ENCODE measurements around the gene C16orf82. TPM values are rescaled to one million over a fixed set of nuclear protein-coding genes. Genes with fewer than 3 reads are reported as not detected.
"Not testable (repeated sequence)": the region's sequence is repeated elsewhere in the genome, so short reads cannot be mapped to it uniquely, and the experiment has no call there.

Gene C16orf82
- total RNA-seq, 2 experiments from 2014 or later: not detected

DNA sequence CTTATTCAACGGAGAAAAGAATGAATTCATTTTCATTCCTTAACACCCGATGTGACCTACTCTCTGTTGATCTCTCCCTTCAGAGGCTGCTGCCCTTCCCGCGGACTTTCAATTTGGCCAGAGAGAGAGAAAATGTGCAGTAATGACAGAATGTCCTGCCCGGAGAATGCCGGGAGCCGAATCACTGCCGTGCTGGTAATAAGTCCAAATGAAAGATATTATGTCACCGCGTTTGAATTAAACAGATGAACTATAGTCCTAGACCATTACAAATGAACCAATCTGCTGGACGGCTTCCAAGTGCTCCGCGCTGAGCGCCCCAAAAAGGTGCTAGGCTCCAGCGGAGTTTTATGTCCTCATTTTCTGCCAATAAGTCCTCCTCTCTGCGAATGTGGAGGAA lies 14.7 kb upstream of the C16orf82 start:
- Mint-ChIP-seq H3K27ac (no peak overlapping the region), H3K9me3 (no peaks in the 10 kb centered on the region), H3K27me3 (no peaks in the 10 kb centered on the region), H3K4me3 (no peak overlapping the region), H3K36me3 (no peaks in the 10 kb centered on the region), H3K4me1 (ENCODE audit: low read depth) (no peaks in the 10 kb centered on the region)
- ChIA-PET POLR2A (no interaction called here), CTCF (no interaction called here)
- DNase-seq: no peak
- intact Hi-C loops (cut with micrococcal nuclease): no loop called here

DNA sequence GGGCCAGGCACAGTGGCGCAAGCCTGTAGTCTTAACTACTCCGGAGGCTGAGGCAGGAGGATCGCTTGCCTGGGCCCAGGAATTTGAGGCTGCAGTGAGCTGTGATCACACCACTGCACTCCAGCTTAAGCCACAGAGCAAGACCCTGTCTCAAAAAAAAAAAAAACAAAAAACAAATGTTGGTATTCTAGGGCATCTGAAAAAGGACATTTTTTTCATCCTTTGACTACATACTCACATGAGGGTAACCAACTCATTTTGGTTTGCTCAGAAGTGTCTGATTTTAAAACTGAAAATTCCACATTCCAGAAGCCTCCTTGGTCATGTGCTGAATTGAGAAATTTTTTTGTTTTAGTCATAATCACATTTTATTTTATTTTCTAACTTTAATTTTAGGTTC lies 12.7 kb upstream of the C16orf82 start:
- Mint-ChIP-seq H3K27ac (no peak overlapping the region), H3K27me3 (no peaks in the 10 kb centered on the region), H3K4me3 (no peak overlapping the region), H3K36me3 (no peaks in the 10 kb centered on the region), H3K9me3 (no peaks in the 10 kb centered on the region), H3K4me1 (ENCODE audit: low read depth) (no peaks in the 10 kb centered on the region)
- no peak for DNase-seq
- ChIA-PET CTCF (no interaction called here), POLR2A (no interaction called here)
- intact Hi-C loops (cut with micrococcal nuclease): no loop called here

DNA sequence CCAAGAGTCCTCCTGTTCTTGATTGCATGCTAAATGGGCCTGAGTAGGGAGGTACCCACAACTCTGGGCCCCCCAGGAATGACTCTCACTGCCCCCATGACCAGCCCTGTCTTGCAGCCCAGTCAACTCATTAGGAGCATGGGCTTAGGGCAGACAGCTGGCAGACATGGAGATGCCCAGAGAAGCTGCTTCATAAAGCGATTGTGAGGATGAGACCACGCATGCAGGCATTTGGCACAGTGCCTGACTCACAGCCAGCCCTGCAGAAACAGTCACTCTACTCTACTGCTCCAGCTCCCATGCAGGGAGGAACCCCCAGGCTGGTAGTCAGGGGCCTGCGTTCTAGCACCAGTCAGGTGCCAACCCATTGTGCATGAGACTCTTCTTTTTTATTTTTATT lies 8.4 kb upstream of the C16orf82 start:
- Mint-ChIP-seq H3K36me3 (no peaks in the 10 kb centered on the region), H3K9me3 (no peaks in the 10 kb centered on the region), H3K27ac (no peak overlapping the region), H3K4me3 (no peak overlapping the region), H3K4me1 (ENCODE audit: low read depth) (no peaks in the 10 kb centered on the region), H3K27me3 (peaks cover 4% of the 10 kb centered on the region)
- intact Hi-C loops (cut with micrococcal nuclease): no loop called here
- CTCF ChIA-PET: interaction anchor here (1.1 kb wide), 1 partner anchor 21 kb away, joined by 4 read pairs; no protein-coding TSS in a partner anchor
- POLR2A ChIA-PET: no interaction called here
- no peak for DNase-seq

DNA sequence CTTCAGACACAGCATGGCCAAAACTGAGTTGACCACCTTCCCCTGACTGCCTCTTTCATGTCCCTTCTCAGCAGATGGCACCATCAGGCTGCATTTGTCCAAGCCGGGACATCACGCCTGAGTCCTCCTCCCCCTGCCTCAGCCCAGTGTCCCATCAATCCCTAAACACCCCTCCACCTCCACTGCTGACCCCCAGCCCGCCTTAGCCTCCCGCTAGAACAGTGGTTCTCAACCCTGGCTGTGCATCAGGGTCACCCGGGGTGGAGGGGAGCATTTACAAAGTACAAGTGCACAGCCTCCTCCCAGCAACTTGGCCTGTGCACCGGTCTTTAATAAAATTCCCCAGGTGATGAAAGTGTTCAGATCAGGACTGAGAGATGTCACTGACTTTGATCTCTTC lies 4.0 kb downstream of the C16orf82 start:
- ChIA-PET POLR2A (no interaction called here), CTCF (no interaction called here)
- no peaks in the 10 kb centered on the region for H3K36me3 Mint-ChIP-seq
- intact Hi-C loops (cut with micrococcal nuclease): no loop called here
- no peaks in the 10 kb centered on the region for H3K4me1 Mint-ChIP-seq (ENCODE audit: low read depth)
- no peak for DNase-seq
- H3K27me3 Mint-ChIP-seq: peaks cover 13% of the 10 kb centered on the region
- H3K9me3 Mint-ChIP-seq: peaks cover 2% of the 10 kb centered on the region
- H3K4me3 Mint-ChIP-seq: no peak overlapping the region
- H3K27ac Mint-ChIP-seq: no peak overlapping the region

DNA sequence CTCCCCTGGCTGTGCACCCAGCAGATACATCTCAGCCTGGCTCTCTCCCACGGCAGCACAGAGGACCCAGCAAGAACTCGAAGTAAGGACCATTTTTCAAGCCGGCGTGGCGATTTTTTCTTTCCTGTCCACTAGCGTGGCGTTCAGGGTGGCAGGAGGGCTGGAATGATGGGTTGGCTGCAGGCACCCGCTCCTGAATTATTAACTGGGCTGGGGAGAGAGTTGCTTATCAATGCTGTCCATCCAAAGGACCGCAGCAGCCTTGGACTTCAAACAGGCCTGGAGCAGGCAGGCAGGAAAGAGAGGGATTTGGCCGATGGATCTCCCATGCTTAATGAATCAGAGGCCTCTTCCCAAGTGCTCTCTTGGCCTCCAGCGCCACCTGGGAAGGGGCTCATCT lies 7.0 kb downstream of the C16orf82 start:
- no peak for DNase-seq
- intact Hi-C loops (cut with micrococcal nuclease): no loop called here
- no peak overlapping the region for H3K4me3 Mint-ChIP-seq
- H3K27me3 Mint-ChIP-seq: peaks cover 10% of the 10 kb centered on the region
- no peaks in the 10 kb centered on the region for H3K4me1 Mint-ChIP-seq (ENCODE audit: low read depth)
- H3K36me3 Mint-ChIP-seq: no peaks in the 10 kb centered on the region
- ChIA-PET CTCF (no interaction called here), POLR2A (no interaction called here)
- H3K27ac Mint-ChIP-seq: no peak overlapping the region
- H3K9me3 Mint-ChIP-seq: peaks cover 7% of the 10 kb centered on the region

DNA sequence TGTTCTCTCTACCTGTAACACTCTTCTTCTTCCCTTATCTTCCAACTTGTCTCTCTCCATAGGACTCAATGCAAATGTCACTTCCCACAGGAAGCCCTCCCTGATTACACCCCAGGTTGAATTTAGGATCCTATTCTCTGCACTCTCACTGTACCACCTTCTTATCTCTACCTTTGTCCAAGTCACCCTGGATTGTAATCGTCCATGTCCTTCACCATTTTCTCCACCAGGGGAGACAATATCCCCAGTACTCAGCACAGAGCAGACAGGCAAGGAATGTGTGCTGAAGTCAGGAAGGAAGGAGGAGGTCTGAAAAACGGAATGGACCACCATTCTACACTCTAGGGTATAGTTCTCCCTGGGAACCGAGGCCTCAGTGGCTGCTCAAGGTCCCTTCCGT lies 14.2 kb downstream of the C16orf82 start:
- POLR2A ChIA-PET: no interaction called here
- CTCF ChIA-PET: no interaction called here
- Mint-ChIP-seq H3K4me3 (no peak overlapping the region), H3K27me3 (peaks cover 16% of the 10 kb centered on the region), H3K9me3 (peaks cover 3% of the 10 kb centered on the region), H3K27ac (no peak overlapping the region), H3K36me3 (no peaks in the 10 kb centered on the region), H3K4me1 (ENCODE audit: low read depth) (no peaks in the 10 kb centered on the region)
- no peak for DNase-seq
- intact Hi-C loops (cut with micrococcal nuclease): no loop called here

DNA sequence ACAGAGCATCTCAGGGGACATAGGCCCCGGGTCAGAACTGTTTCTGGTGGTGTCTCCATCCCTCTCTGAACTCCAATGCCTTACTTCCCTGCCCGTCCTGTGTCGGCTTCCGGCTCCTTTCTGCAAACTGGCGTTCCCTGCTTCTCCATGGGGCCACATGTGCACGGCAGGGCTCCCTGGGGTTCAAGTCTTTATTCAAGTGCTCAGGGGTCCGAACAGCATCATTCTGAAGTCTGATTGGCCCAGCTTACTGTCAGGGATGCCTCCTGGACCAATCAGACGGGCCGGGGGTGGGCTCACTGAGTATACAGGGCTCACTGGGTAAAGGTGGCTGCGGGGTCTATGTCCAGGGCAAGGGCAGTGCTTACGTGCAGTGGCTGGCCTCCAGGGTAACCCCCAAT lies 17.1 kb downstream of the C16orf82 start:
- H3K4me3 Mint-ChIP-seq: no peak overlapping the region
- H3K36me3 Mint-ChIP-seq: no peaks in the 10 kb centered on the region
- DNase-seq: no peak
- ChIA-PET POLR2A (no interaction called here), CTCF (interaction anchor here (0.6 kb wide), 1 partner anchor 1234 kb away, joined by 3 read pairs; no protein-coding TSS in a partner anchor)
- peaks cover 22% of the 10 kb centered on the region for H3K27me3 Mint-ChIP-seq
- no peaks in the 10 kb centered on the region for H3K4me1 Mint-ChIP-seq (ENCODE audit: low read depth)
- H3K27ac Mint-ChIP-seq: no peak overlapping the region
- no peaks in the 10 kb centered on the region for H3K9me3 Mint-ChIP-seq
- intact Hi-C loops (cut with micrococcal nuclease): no loop called here

DNA sequence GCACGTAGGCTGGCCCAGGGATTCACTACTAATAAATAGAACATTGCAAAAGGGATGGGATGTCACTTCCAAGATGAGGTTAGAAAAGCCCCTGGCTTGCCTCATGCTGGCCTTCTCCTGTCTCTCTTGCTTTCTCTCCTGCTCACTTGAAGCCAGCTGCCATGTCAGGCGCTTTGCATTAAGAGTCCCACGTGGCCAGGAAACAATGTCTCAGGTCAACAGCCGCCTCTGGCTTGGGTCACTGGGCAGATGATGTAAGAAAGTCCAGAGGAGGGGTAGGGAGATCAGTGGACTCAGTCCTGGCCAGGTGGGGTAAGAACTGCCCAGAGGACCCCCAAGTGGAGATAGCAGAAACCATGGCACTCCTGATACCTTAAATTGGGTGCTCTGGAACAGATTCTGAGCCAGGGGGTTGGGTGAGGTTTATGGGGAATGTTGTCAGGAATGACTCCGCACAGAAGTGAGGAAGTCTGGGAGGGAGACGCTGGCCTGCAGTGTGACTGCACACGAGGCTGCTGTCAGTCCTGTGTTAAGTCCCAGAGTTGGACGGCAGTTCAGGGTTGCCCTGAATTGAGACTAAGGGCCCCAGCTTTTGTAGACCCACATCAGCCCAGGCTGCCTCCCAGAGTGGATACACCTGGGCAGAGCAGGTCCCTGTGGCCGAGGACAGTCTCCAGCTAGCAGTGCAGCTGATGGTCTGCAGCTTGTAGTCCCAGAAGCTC lies 17.7 kb downstream of the C16orf82 start:
- DNase-seq: no peak
- H3K9me3 Mint-ChIP-seq: no peaks in the 10 kb centered on the region
- H3K4me3 Mint-ChIP-seq: no peak overlapping the region
- H3K4me1 Mint-ChIP-seq (ENCODE audit: low read depth): no peaks in the 10 kb centered on the region
- H3K27ac Mint-ChIP-seq: no peak overlapping the region
- CTCF ChIA-PET: no interaction called here
- intact Hi-C loops (cut with micrococcal nuclease): no loop called here
- POLR2A ChIA-PET: no interaction called here
- no peaks in the 10 kb centered on the region for H3K36me3 Mint-ChIP-seq
- H3K27me3 Mint-ChIP-seq: peaks cover 26% of the 10 kb centered on the region

DNA sequence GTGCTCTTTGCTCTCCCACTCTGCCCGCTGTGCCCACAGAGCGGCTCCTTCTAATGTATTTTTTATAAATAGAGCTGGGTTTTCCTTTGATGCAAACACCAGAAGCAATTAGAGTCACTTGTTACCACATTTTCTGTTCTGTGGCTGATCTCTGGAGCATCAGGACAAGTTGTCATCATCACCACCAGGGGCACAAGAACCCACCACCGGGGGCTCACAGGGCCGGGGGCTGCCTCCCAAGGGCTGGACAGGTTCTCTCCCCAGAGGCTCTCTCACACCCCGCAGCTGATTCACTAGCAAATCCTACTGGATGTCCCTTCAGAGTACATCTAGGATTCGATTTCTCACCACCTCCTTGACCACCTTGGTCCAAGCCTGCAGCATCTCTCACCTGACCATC lies 18.5 kb downstream of the C16orf82 start:
- no peak for DNase-seq
- CTCF ChIA-PET: no interaction called here
- Mint-ChIP-seq H3K27ac (no peak overlapping the region), H3K4me3 (no peak overlapping the region), H3K27me3 (peaks cover 30% of the 10 kb centered on the region), H3K36me3 (no peaks in the 10 kb centered on the region), H3K4me1 (ENCODE audit: low read depth) (no peaks in the 10 kb centered on the region), H3K9me3 (no peaks in the 10 kb centered on the region)
- POLR2A ChIA-PET: no interaction called here
- intact Hi-C loops (cut with micrococcal nuclease): no loop called here

DNA sequence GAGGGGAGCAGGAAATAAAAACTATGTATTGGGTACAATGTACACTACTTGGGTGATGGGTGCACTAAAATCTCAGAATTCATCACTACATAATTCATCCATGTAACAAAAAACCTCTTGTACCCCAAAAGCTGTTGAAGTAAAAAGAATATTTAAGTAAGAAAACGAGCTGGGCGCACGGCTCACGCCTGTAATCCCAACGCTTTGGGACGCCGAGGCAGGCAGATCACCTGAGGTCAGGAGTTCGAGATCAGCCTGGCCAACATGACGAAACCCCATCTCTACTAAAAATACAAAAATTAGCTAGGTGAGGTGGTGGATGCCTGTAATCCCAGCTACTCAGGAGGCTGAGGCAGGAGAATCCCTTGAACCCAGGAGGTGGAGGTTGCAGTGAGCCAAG lies 19.3 kb downstream of the C16orf82 start:
- H3K36me3 Mint-ChIP-seq: not testable (repeated sequence)

DNA sequence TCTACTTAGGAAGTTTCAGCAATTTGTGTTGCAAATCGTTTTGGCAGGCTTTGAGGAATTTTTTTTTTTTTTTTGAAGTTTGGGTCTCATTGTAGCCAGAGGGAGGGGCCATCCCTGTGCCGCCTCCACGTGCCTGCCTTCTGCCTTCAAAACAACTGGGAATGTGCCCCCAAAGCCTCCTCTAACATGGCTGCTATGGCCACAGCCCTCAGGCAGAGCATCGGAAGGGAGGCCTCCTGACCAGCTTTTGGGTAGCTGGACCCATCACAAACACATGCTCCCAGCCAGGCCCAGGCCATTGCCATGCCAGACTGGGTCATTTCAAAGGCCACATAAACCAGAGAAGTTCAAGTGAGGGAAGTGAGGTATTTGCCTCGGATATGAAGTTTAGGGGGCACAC lies 21.5 kb downstream of the C16orf82 start:
- H3K27me3 Mint-ChIP-seq: peaks cover 30% of the 10 kb centered on the region
- H3K27ac Mint-ChIP-seq: no peak overlapping the region
- POLR2A ChIA-PET: no interaction called here
- intact Hi-C loops (cut with micrococcal nuclease): no loop called here
- CTCF ChIA-PET: no interaction called here
- H3K9me3 Mint-ChIP-seq: no peaks in the 10 kb centered on the region
- DNase-seq: no peak
- no peaks in the 10 kb centered on the region for H3K4me1 Mint-ChIP-seq (ENCODE audit: low read depth)
- no peaks in the 10 kb centered on the region for H3K36me3 Mint-ChIP-seq
- H3K4me3 Mint-ChIP-seq: no peak overlapping the region

More for the DNA sequence above, 19.3 kb downstream of the C16orf82 start:
- intact Hi-C loops (cut with micrococcal nuclease); H3K4me3 Mint-ChIP-seq; CTCF ChIA-PET; H3K27ac Mint-ChIP-seq; H3K9me3 Mint-ChIP-seq; H3K4me1 Mint-ChIP-seq (ENCODE audit: low read depth); DNase-seq; POLR2A ChIA-PET: not testable (repeated sequence)
- peaks cover 31% of the 10 kb centered on the region for H3K27me3 Mint-ChIP-seq

DNA sequence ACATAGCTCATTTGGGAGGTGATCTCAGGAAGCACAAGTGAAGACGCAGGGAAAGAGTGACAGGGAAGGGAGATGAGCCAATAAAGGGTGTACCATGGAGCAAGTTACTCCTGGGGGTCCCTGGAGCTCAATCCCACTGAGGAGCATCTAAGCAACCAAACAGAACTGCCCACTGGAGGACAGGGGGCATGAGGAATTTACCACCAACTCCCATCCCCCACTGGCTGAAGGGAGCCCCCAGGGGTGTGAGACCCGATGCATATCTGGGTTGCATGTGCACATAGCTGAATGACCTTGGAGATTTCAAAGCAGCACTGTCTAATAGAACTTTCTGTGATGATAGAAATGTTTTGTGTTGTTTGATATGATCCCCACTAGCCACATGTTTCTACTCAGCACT lies 29.6 kb downstream of the C16orf82 start:
- Mint-ChIP-seq H3K9me3 (peaks cover 2% of the 10 kb centered on the region), H3K4me1 (ENCODE audit: low read depth) (no peaks in the 10 kb centered on the region), H3K27ac (no peak overlapping the region), H3K27me3 (peaks cover 7% of the 10 kb centered on the region), H3K4me3 (no peak overlapping the region), H3K36me3 (no peaks in the 10 kb centered on the region)
- ChIA-PET CTCF (no interaction called here), POLR2A (no interaction called here)
- DNase-seq: no peak
- intact Hi-C loops (cut with micrococcal nuclease): no loop called here

DNA sequence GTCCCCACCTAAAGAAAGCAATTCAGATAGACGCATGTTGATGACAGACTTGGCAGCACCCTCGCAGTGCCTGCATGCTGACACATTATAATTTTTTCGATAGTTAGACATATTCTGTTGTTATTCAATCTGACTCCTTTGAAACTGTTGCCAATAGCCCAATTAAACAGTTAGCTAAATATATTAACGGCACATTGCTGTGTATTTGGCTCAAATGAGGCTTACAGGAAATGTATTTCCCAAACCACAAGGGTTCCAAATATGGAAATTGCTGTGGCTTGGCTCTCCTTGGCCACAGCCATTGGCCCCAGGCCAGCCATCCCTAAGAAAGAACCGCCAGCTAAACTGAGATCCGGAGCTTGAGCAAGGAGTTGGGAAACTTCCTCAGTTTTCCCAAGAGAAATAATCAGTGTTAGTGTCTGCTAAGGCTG lies 31.1 kb downstream of the C16orf82 start:
- Mint-ChIP-seq H3K4me3 (no peak overlapping the region), H3K9me3 (peaks cover 2% of the 10 kb centered on the region), H3K27me3 (peaks cover 5% of the 10 kb centered on the region), H3K36me3 (no peaks in the 10 kb centered on the region), H3K4me1 (ENCODE audit: low read depth) (no peaks in the 10 kb centered on the region), H3K27ac (no peak overlapping the region)
- no peak for DNase-seq
- ChIA-PET CTCF (interaction anchor here (0.6 kb wide), 1 partner anchor 215 kb away, joined by 4 read pairs; no protein-coding TSS in a partner anchor), POLR2A (no interaction called here)
- intact Hi-C loops (cut with micrococcal nuclease): no loop called here
